DLD1 (cell line): ENCODE results near the gene TRIM8.
"Not testable (repeated sequence)": the region's sequence is repeated elsewhere in the genome, so short reads cannot be mapped to it uniquely, and the experiment has no call there.

ENCODE experiments used
- in situ Hi-C: cut with HindIII; loops from 2 replicates; pipeline ENCODE4 v1.10.0; 2017; ENCODE audit warnings: low sequenced_read_pairs

Gene TRIM8

GRCh38 chr10:102682981-102683380 lies 38.7 kb downstream of the TRIM8 start:
- in situ Hi-C loops, result no loop called here

- in situ Hi-C loops, result no loop called here
Observed at GRCh38 chr10:102683736-102684135, 39.5 kb downstream of the TRIM8 start.

GRCh38 chr10:102691285-102692066 lies 47.2 kb downstream of the TRIM8 start:
- in situ Hi-C loops, result no loop called here

- in situ Hi-C loops, result not testable (repeated sequence)
Observed at GRCh38 chr10:102695401-102695800, 51.1 kb downstream of the TRIM8 start.

GRCh38 chr10:102696736-102697135 lies 52.5 kb downstream of the TRIM8 start:
- in situ Hi-C loops, result no loop called here

GRCh38 chr10:102698894-102699293 lies 54.6 kb downstream of the TRIM8 start:
- in situ Hi-C loops, result no loop called here

GRCh38 chr10:102701272-102701671 lies 57.0 kb downstream of the TRIM8 start:
- in situ Hi-C loops, result no loop called here

DNA sequence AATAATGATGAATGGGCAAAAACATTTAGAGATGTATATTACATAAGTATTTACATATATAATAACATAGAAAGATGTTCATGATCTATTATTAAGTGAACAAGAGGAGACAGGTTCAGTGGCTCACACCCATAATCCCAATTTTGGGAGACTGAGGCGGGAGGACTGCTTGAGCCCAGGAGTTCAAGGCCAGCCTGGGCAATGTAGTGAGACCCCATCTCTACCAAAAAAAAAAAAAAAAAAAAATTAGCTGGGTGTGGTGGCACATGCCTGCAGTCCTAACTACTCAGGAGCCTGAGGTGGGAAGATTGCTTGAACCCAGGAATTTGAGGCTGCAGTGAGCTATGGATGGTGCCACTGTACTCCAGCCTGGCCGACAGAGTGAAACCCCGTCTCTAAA lies 57.5 kb downstream of the TRIM8 start:
- in situ Hi-C loops, result no loop called here

DNA sequence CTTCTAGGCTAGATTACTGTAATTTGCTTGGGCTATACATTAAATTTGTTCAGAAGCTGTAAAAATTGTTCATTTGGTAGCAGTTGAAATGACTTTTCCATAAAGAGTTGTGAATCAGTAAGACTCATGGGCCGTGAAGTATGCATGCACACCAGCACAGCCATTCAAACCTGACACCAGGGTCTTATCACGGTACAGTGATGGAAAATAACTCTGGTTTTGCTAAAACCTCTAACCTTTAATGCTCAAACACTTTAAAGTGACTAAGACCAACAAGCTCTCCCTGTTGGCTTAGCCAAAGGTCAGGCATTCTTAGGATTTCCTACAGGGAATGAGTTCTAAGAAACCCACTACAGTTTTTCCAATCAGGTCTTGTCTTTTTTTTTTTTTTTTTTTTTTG lies 58.5 kb downstream of the TRIM8 start:
- in situ Hi-C loops, result no loop called here

GRCh38 chr10:102704915-102705314 lies 60.6 kb downstream of the TRIM8 start:
- in situ Hi-C loops, result no loop called here

DNA sequence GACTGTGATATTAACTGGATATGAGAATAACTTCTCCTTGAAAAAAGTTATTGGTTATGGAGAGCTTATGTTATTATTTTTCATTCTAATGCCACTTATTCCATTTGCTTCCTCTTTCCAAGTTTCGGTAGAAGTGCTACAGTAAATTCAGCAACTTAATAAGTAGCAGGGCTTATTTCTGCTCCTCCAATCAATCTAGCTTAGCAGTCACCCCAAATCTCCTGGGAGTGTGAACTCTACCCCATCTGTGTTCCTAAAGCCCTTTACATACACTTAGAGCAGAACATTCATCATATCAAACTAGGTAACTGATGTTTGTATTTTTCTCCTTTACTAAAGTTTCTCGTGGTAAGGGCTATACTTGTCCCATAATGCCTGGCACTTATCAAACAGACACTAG lies 61.3 kb downstream of the TRIM8 start:
- in situ Hi-C loops, result no loop called here
